Measurements from ENCODE around the gene RRM2. TPM values are rescaled to one million over a fixed set of nuclear protein-coding genes. Genes with fewer than 3 reads are reported as not detected.

The RRM2 gene
- total RNA-seq, 1 experiment from 2014 or later: 330 TPM

DNA sequence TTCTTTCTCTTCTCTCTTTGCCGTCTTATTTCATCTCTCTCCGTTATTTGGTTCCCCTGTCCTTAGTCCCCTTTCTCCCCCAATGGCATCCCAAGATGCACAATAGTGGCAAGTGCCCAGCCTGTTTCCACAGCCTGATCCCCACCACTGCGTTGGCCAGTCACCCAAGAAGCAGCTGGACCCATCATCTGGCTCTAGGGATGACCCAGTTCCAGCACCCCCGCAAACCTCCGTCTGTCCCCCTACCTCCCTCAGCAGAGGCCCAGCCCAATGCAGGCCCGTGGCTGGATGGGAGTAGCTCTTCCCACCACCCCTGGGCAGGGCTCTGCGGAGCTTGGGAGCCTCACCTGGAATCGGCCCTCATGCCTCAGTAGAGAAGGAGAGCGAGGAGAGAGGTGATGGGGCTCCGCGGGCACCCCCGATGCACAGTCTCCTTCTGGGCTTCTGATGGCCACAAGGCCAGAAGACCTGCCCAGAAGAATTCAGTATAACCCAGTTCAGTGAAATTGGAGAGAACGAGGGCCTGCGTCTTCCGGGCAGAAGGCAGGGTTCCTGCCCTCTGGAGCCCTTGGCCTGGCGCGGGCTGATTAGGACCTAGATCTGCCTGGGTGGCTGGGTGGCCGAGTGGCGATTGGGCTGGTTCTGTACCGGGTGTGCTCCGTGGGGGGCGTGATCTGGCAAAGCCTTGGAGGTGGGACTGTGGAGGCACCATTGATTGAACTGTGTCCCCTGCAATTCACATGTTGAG is 50.9 kb downstream of the RRM2 start:
- Histone ChIP-seq H3K27me3 (ENCODE audit: insufficient read depth, low read length) (no peaks in the 10 kb centered on the region), H4K20me1 (ENCODE audit: insufficient read depth) (no peaks in the 10 kb centered on the region), H3K9me3 (ENCODE audit: control insufficient read depth in 1 of 2, insufficient read depth in 1 of 2, low read depth in 1 of 2, low read length in 2 of 2) (no peaks in the 10 kb centered on the region), H3K4me2 (ENCODE audit: low read length) (no peak overlapping the region), H2AFZ (ENCODE audit: low read depth, low read length, poor library complexity, severe bottlenecking) (no peak overlapping the region), H3K79me2 (ENCODE audit: insufficient read depth, low read length) (no peaks in the 10 kb centered on the region), H3K9me2 (ENCODE audit: insufficient read depth) (no peaks in the 10 kb centered on the region), H3K4me1 (ENCODE audit: control insufficient read depth in 1 of 2, insufficient read depth in 2 of 2, low read length in 2 of 2) (peaks cover 14 to 20% of the 10 kb centered on the region in 2 experiments), H3K4me3 (replicated peaks in 1 of 2; ENCODE audit: low read depth in 1 of 2, low read length in 2 of 2) (no peak overlapping the region), H3K27ac (ENCODE audit: low read depth, low read length) (no peak overlapping the region), H3K9ac (ENCODE audit: low read length) (no peak overlapping the region), H3K36me3 (ENCODE audit: control insufficient read depth in 1 of 2, insufficient read depth in 2 of 2, low read length in 2 of 2) (no peaks in the 10 kb centered on the region)
- TF ChIP-seq EZH2 (IDR thresholded peaks at IDR 0.05): no peak
- no peak for TF ChIP-seq YY1 (IDR thresholded peaks at IDR 0.05; ENCODE audit: extremely low read depth, insufficient replicate concordance, low read depth, low read length)
- no peak for TF ChIP-seq POLR2AphosphoS5 (IDR thresholded peaks at IDR 0.05; ENCODE audit: low read depth, low read length)
- no peak for TF ChIP-seq CBX3 (IDR thresholded peaks at IDR 0.05; ENCODE audit: low read depth)
- TF ChIP-seq EZH2phosphoT487 (IDR thresholded peaks at IDR 0.05; ENCODE audit: borderline replicate concordance): no peak
- TF ChIP-seq, protein P1, sequence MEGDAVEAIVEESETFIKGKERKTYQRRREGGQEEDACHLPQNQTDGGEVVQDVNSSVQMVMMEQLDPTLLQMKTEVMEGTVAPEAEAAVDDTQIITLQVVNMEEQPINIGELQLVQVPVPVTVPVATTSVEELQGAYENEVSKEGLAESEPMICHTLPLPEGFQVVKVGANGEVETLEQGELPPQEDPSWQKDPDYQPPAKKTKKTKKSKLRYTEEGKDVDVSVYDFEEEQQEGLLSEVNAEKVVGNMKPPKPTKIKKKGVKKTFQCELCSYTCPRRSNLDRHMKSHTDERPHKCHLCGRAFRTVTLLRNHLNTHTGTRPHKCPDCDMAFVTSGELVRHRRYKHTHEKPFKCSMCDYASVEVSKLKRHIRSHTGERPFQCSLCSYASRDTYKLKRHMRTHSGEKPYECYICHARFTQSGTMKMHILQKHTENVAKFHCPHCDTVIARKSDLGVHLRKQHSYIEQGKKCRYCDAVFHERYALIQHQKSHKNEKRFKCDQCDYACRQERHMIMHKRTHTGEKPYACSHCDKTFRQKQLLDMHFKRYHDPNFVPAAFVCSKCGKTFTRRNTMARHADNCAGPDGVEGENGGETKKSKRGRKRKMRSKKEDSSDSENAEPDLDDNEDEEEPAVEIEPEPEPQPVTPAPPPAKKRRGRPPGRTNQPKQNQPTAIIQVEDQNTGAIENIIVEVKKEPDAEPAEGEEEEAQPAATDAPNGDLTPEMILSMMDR (IDR thresholded peaks at IDR 0.05 in 2 of 3, conservative IDR thresholded peaks at IDR 0.05 in 1 of 3; ENCODE audit: borderline replicate concordance in 1 of 3, insufficient read depth in 1 of 3, low read depth in 2 of 3, low read length in 2 of 3): no peak
- no peak for TF ChIP-seq FOSL1 (IDR thresholded peaks at IDR 0.05; ENCODE audit: low read depth)
- TF ChIP-seq CEBPB (IDR thresholded peaks at IDR 0.05; ENCODE audit: low read depth): no peak
- TF ChIP-seq, protein P2, sequence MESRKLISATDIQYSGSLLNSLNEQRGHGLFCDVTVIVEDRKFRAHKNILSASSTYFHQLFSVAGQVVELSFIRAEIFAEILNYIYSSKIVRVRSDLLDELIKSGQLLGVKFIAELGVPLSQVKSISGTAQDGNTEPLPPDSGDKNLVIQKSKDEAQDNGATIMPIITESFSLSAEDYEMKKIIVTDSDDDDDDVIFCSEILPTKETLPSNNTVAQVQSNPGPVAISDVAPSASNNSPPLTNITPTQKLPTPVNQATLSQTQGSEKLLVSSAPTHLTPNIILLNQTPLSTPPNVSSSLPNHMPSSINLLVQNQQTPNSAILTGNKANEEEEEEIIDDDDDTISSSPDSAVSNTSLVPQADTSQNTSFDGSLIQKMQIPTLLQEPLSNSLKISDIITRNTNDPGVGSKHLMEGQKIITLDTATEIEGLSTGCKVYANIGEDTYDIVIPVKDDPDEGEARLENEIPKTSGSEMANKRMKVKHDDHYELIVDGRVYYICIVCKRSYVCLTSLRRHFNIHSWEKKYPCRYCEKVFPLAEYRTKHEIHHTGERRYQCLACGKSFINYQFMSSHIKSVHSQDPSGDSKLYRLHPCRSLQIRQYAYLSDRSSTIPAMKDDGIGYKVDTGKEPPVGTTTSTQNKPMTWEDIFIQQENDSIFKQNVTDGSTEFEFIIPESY (IDR thresholded peaks at IDR 0.05; ENCODE audit: extremely low read depth, insufficient replicate concordance, low read length): no peak
- TF ChIP-seq SP1 (IDR thresholded peaks at IDR 0.05; ENCODE audit: low read depth): no peak
- TF ChIP-seq, protein P3, sequence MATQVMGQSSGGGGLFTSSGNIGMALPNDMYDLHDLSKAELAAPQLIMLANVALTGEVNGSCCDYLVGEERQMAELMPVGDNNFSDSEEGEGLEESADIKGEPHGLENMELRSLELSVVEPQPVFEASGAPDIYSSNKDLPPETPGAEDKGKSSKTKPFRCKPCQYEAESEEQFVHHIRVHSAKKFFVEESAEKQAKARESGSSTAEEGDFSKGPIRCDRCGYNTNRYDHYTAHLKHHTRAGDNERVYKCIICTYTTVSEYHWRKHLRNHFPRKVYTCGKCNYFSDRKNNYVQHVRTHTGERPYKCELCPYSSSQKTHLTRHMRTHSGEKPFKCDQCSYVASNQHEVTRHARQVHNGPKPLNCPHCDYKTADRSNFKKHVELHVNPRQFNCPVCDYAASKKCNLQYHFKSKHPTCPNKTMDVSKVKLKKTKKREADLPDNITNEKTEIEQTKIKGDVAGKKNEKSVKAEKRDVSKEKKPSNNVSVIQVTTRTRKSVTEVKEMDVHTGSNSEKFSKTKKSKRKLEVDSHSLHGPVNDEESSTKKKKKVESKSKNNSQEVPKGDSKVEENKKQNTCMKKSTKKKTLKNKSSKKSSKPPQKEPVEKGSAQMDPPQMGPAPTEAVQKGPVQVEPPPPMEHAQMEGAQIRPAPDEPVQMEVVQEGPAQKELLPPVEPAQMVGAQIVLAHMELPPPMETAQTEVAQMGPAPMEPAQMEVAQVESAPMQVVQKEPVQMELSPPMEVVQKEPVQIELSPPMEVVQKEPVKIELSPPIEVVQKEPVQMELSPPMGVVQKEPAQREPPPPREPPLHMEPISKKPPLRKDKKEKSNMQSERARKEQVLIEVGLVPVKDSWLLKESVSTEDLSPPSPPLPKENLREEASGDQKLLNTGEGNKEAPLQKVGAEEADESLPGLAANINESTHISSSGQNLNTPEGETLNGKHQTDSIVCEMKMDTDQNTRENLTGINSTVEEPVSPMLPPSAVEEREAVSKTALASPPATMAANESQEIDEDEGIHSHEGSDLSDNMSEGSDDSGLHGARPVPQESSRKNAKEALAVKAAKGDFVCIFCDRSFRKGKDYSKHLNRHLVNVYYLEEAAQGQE (IDR thresholded peaks at IDR 0.05; ENCODE audit: low read depth): no peak
- TF ChIP-seq ZNF274 (IDR thresholded peaks at IDR 0.05; ENCODE audit: low read depth, low read length): no peak
- ATAC-seq (no peak), DNase-seq (ENCODE audit: low read depth, low spot score) (no peak)
- ChIA-PET CTCF (no interaction called here), POLR2A (no interaction called here), RAD21 (ENCODE audit: low non-redundant PET in 1 of 2, low total read pairs in 2 of 2, uncharacterized antibody in 2 of 2, unreplicated experiment in 2 of 2) (no interaction called here)
- intact Hi-C loops (cut with micrococcal nuclease): no loop called here
- no TSS peak for BruUV-seq (replicated peaks)

Data from HCT116 (cell line).